Adrenal gland (tissue), 19 donors: ENCODE results near the gene MRPL57. TPM values are rescaled to one million over a fixed set of nuclear protein-coding genes. Genes with fewer than 3 reads are reported as not detected.

Experiments used
- DNase-seq, 7 donors: peaks; one replicate each; pipeline ENCODE4 v3.0.0-alpha.2; 2019 to 2020
- H3K27ac ChIP-seq, 5 donors: fragments of 200-600 bp; sonication (generic) in 4 of 5; 1 replicate in 3 of 5; 2 replicates in 2 of 5; pipeline versions ENCODE4 v1.5.1 to v1.8.0; 2016 to 2020; ENCODE audit warnings: mild to moderate bottlenecking in 1 of 5
- H3K27me3 ChIP-seq: fragments of 200-600 bp; 2 replicates; pipeline ENCODE4 v1.8.0; 2021
- H3K36me3 ChIP-seq, 2 donors: fragments of 200-600 bp; replicated peaks in 1 of 2; 1 replicate in 1 of 2; 2 replicates in 1 of 2; pipeline versions ENCODE4 v1.5.1 to v1.8.0; 2018 to 2022
- H3K4me1 ChIP-seq, 2 donors: fragments of 200-600 bp; replicated peaks in 1 of 2; 1 replicate in 1 of 2; 2 replicates in 1 of 2; pipeline versions ENCODE4 v1.5.1 to v1.8.0; 2018 to 2021
- H3K4me3 ChIP-seq, 4 donors: fragments of 200-600 bp; sonication (generic) in 3 of 4; one replicate each; pipeline ENCODE4 v1.5.1; 2016 to 2018
- H3K9me3 ChIP-seq, 3 donors: fragments of 200-600 bp; sonication (generic) in 1 of 3; replicated peaks in 1 of 3; 1 replicate in 2 of 3; 2 replicates in 1 of 3; pipeline versions ENCODE4 v1.5.1 to v1.8.0; 2016 to 2021
- POLR2A ChIP-seq, 2 donors: fragments of 450-650 bp; IDR thresholded peaks; one replicate each; pipeline ENCODE4 v1.6.1; 2017; ENCODE audit warnings: antibody characterized with exemption in 2 of 2, mild to moderate bottlenecking in 2 of 2, moderate library complexity in 1 of 2
- WGBS, 4 donors: extraction: QIAGEN DNeasy Blood & Tissue Kit in 2 of 4; methylation state at CpG; one replicate each; pipeline versions ENCODE4 v1.1.5 to v1.1.7; 2013 to 2017; 5-methylcytosine and 5-hydroxymethylcytosine counted together
- intact Hi-C, 2 donors: fragments of 100-400 bp; cut with DNase I; formaldehyde crosslinking; loops; one replicate each; pipeline versions ENCODE4 v1.14.1 to v1.15.0; 2022 to 2023
- long read RNA-seq, 10 donors: library from polyadenylated mRNA in 3 of 10; unstranded in 2 of 10; stranded (forward) in 1 of 10; transcript quantifications; one replicate each; pipeline ENCODE4 v2.0.0 and lab custom pipeline, GENCODE V29; 2021 to 2026
- polyA plus RNA-seq, 3 donors: library from polyadenylated mRNA; stranded (reverse); fragments of 200-250 nt in 2 of 3; fragments of 350-450 nt in 1 of 3; fragmentation: Illumina TruSeq in 1 of 3; extraction: RNeasy Lipid Tissue Mini Kit (QIAGEN cat#74804) in 1 of 3; gene quantifications; one replicate each; pipeline ENCODE4 v1.2.3, GENCODE V29; 2013 to 2014
- total RNA-seq, 9 donors: library from RNA; depleted of rRNA in 4 of 9; stranded (reverse); fragments of >200 nt in 4 of 9; fragments of 120-200 nt in 1 of 9; fragmentation: NEBNext Ultra II Directional in 1 of 9; extraction: Animal tissue kit (Norgen Biotek cat#: 25700) in 1 of 9; gene quantifications; one replicate each; pipeline versions ENCODE4 v1.1.0 to v1.2.4, GENCODE V29; 2013 to 2023
- TF ChIP-seq, protein P1 (sequence below), 6 experiments: fragments of 450-650 bp in 4 of 6; fragments of 200-600 bp in 2 of 6; sonication (generic) in 1 of 6; IDR thresholded peaks; 1 replicate in 5 of 6; 2 replicates in 1 of 6; pipeline versions ENCODE4 v1.5.1 to v1.8.0; 2016 to 2021; ENCODE audit warnings: antibody characterized with exemption in 6 of 6, mild to moderate bottlenecking in 2 of 6, moderate library complexity in 1 of 6
- donor health status: healthy with polysubstance abuse.
- donor health status: Bipolar disorder and iron deficiency.
- donor health status: DM: yes; HTN: yes; CAD: no.
- donor health status: DM: no; HTN: no; CAD: no.
- donor health status: DM: no; HTN: no; CAD: no.
- donor health status: DM: yes; HTN: yes; CAD: no.

Gene MRPL57
- total RNA-seq (10 to 100 TPM; 28.5 to 71.0 (median 38.6) TPM), polyA plus RNA-seq (10 to 100 TPM; 29.9 to 54.3 (median 35.6) TPM)
- long read RNA-seq, donor 1, transcript MRPL57-201 (2 exons, 2,246 nt): major isoform, 101 of 142 reads
- long read RNA-seq, donor 1, partial matches to known transcripts: 0 of 142 reads
- long read RNA-seq, donor 1, other reads (novel, unspliced or antisense): 41 of 142 reads
- long read RNA-seq, donor 2, transcript MRPL57-201 (2 exons, 2,246 nt): major isoform, 66 of 81 reads
- long read RNA-seq, donor 2, partial matches to known transcripts: 0 of 81 reads
- long read RNA-seq, donor 2, other reads (novel, unspliced or antisense): 15 of 81 reads
- long read RNA-seq, donor 3, transcript MRPL57-201 (2 exons, 2,246 nt): major isoform, 67 of 117 reads
- long read RNA-seq, donor 3, partial matches to known transcripts: 34 of 117 reads
- long read RNA-seq, donor 3, other reads (novel, unspliced or antisense): 16 of 117 reads
- long read RNA-seq, donor 4, transcript MRPL57-201 (2 exons, 2,246 nt): major isoform, 132 of 170 reads
- long read RNA-seq, donor 4, partial matches to known transcripts: 0 of 170 reads
- long read RNA-seq, donor 4, other reads (novel, unspliced or antisense): 38 of 170 reads
- long read RNA-seq, donor 5, transcript MRPL57-201 (2 exons, 2,246 nt): major isoform, 209 of 223 reads
- long read RNA-seq, donor 5, partial matches to known transcripts: 0 of 223 reads
- long read RNA-seq, donor 5, other reads (novel, unspliced or antisense): 14 of 223 reads
- long read RNA-seq, donor 6, transcript MRPL57-201 (2 exons, 2,246 nt): major isoform, 113 of 147 reads
- long read RNA-seq, donor 6, partial matches to known transcripts: 0 of 147 reads
- long read RNA-seq, donor 6, other reads (novel, unspliced or antisense): 34 of 147 reads
- long read RNA-seq, donor 7, transcript MRPL57-201 (2 exons, 2,246 nt): major isoform, 55 of 89 reads
- long read RNA-seq, donor 7, partial matches to known transcripts: 19 of 89 reads
- long read RNA-seq, donor 7, other reads (novel, unspliced or antisense): 15 of 89 reads
- long read RNA-seq, donor 8, transcript MRPL57-201 (2 exons, 2,246 nt): major isoform, 77 of 96 reads
- long read RNA-seq, donor 8, partial matches to known transcripts: 0 of 96 reads
- long read RNA-seq, donor 8, other reads (novel, unspliced or antisense): 19 of 96 reads
- long read RNA-seq, donor 9, transcript MRPL57-201 (2 exons, 2,246 nt): major isoform, 61 of 61 reads
- long read RNA-seq, donor 9, partial matches to known transcripts: 0 of 61 reads
- long read RNA-seq, donor 9, other reads (novel, unspliced or antisense): 0 of 61 reads
- long read RNA-seq, donor 10, transcript MRPL57-201 (2 exons, 2,246 nt): major isoform, 50 of 59 reads
- long read RNA-seq, donor 10, partial matches to known transcripts: 0 of 59 reads
- long read RNA-seq, donor 10, other reads (novel, unspliced or antisense): 9 of 59 reads

DNA sequence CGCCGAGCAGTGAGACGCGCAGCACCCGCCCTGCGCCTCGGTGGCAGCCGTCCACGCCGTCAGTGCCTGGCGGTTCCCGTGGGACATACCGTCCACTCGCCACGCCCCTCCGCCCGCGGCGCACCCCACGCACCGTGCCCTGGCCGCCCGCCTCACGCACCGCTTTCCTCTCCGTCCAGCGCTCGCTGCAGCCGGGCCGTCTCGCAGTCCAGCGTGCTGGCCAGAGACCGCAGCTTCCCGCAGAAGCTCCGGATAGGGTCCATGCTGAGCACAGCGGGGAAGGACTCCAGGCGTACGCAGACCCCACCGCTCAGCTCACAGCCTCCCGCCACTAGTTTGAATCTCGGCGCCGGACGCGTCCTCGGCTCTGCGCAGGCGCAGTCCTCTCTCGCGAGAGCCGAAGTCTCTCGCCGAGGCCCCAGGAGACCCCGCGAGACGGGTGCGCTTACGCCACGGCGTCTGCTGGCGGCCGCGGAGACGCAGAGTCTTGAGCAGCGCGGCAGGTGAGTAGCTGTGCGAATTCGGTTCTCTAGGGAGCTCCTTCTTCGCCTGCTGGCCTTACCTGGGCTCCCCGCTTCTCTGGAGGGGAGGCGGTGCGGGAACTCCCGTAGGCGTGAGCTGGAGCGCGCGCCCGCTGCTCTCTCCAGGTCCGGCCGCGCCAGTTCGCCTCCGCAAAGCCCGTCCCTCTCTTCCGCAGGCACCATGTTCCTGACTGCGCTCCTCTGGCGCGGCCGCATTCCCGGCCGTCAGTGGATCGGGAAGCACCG is at the start of gene MRPL57, which contains the start of gene SKA3:
Gene MRPL57, plus strand, starts transcription at position 444 of the 767 bp plus-strand sequence. Its CDS starts 259 bp downstream, at position 703.
Gene SKA3, minus strand, starts transcription at position 338 of the 767 bp plus-strand sequence. Its CDS starts 75 bp downstream, at position 263.
- TF ChIP-seq POLR2A (IDR thresholded peaks at IDR 0.05): peak; percentile 93 to 98
- TF ChIP-seq, protein P1, sequence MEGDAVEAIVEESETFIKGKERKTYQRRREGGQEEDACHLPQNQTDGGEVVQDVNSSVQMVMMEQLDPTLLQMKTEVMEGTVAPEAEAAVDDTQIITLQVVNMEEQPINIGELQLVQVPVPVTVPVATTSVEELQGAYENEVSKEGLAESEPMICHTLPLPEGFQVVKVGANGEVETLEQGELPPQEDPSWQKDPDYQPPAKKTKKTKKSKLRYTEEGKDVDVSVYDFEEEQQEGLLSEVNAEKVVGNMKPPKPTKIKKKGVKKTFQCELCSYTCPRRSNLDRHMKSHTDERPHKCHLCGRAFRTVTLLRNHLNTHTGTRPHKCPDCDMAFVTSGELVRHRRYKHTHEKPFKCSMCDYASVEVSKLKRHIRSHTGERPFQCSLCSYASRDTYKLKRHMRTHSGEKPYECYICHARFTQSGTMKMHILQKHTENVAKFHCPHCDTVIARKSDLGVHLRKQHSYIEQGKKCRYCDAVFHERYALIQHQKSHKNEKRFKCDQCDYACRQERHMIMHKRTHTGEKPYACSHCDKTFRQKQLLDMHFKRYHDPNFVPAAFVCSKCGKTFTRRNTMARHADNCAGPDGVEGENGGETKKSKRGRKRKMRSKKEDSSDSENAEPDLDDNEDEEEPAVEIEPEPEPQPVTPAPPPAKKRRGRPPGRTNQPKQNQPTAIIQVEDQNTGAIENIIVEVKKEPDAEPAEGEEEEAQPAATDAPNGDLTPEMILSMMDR (IDR thresholded peaks at IDR 0.05): peak in 4 of 6 experiments; percentile 25 to 45 (median 34)

DNA sequence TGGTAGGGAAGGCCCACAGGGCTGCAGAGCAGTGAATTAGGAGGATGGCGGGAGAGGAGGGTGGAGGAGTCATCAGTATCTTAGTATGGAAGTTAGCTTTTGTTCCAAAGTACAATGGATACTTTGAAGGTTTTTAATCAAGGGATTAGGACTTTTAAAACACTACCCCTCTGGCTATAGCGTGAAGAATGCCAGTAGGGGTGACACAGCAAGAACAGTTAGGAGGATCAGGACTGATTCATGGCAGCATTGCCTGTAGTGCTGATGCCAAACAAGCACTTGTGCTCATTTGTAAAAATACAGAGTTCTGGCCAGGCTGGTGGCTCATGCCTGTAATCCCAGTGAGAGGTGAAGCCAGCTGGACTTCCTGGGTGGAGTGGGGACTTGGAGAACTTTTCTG is 46.3 kb upstream of the MRPL57 start:
- 83 to 94% (median 89%) methylated on average over 2 of the region's 2 CpGs for WGBS, 4 donors
- TF ChIP-seq, protein P1 (IDR thresholded peaks at IDR 0.05): no peak
- no peak for TF ChIP-seq POLR2A (IDR thresholded peaks at IDR 0.05)
- Histone ChIP-seq H3K27ac (no peak overlapping the region), H3K4me1 (no peaks in the 10 kb centered on the region), H3K27me3 (peaks cover 4% of the 10 kb centered on the region), H3K36me3 (no peaks in the 10 kb centered on the region), H3K4me3 (no peak overlapping the region), H3K9me3 (no peaks in the 10 kb centered on the region)
- intact Hi-C loops: loop anchor here (5.0 to 10.0 kb wide), 2 partner anchors 185 to 188 kb away; no protein-coding TSS in a partner anchor
- DNase-seq: no peak

More for the DNA sequence above, at the start of gene MRPL57, which contains the start of gene SKA3:
- Histone ChIP-seq H3K9me3 (no peaks in the 10 kb centered on the region), H3K4me3 (peak within 1 kb of the TSS; percentile 54 to 84 (median 76)), H3K36me3 (no peaks in the 10 kb centered on the region), H3K4me1 (peaks cover 0 to 17% of the 10 kb centered on the region in 2 donors), H3K27me3 (no peaks in the 10 kb centered on the region), H3K27ac (peak within 1 kb of the TSS; percentile 83 to 96 (median 94))
- intact Hi-C loops: no loop called here
- DNase-seq: peak; percentile 92 to 96 (median 94)
- 0 to 9% (median 1%) methylated on average over 25 to 93 of the region's 93 CpGs for WGBS, 4 donors

DNA sequence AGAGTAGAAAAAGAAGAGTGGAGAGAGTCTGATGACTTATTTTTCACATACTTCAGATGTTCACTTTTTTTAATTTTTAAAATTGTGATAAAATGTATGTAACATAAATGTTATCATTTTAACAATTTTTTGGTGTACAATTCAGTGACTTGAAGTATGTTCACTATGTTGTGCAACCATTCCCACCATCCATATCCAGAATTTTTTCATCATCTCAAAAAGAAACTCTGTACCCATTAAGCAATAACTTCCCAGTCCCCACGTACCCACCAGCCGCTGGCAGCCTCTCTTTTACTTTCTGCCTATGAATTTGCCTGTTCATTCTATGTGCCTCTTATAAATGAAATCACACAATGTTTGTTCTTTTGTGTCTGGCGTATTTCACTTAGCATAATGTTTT is 43.4 kb upstream of the MRPL57 start:
- no peak for DNase-seq
- no peaks in the 10 kb centered on the region for H3K36me3 ChIP-seq
- WGBS, 4 donors: 58 to 68% (median 65%) methylated on average over 3 of the region's 3 CpGs
- H3K4me1 ChIP-seq: no peaks in the 10 kb centered on the region
- no peak overlapping the region for H3K27ac ChIP-seq
- H3K9me3 ChIP-seq: no peaks in the 10 kb centered on the region
- intact Hi-C loops: loop anchor here (5.0 to 10.0 kb wide), 2 partner anchors 188 to 191 kb away; no protein-coding TSS in a partner anchor
- H3K4me3 ChIP-seq: no peak overlapping the region
- no peak for TF ChIP-seq POLR2A (IDR thresholded peaks at IDR 0.05)
- TF ChIP-seq, protein P1 (IDR thresholded peaks at IDR 0.05): no peak
- peaks cover 7% of the 10 kb centered on the region for H3K27me3 ChIP-seq
